ENCODE data around the gene CLSTN2.

- TF ChIP-seq, protein P1, sequence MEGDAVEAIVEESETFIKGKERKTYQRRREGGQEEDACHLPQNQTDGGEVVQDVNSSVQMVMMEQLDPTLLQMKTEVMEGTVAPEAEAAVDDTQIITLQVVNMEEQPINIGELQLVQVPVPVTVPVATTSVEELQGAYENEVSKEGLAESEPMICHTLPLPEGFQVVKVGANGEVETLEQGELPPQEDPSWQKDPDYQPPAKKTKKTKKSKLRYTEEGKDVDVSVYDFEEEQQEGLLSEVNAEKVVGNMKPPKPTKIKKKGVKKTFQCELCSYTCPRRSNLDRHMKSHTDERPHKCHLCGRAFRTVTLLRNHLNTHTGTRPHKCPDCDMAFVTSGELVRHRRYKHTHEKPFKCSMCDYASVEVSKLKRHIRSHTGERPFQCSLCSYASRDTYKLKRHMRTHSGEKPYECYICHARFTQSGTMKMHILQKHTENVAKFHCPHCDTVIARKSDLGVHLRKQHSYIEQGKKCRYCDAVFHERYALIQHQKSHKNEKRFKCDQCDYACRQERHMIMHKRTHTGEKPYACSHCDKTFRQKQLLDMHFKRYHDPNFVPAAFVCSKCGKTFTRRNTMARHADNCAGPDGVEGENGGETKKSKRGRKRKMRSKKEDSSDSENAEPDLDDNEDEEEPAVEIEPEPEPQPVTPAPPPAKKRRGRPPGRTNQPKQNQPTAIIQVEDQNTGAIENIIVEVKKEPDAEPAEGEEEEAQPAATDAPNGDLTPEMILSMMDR (conservative IDR thresholded peaks at IDR 0.05): no peak
- no peak for TF ChIP-seq EZH2 (IDR thresholded peaks at IDR 0.05; ENCODE audit: low read depth)
Observed at GRCh38 chr3:140250945-140251344, 316.0 kb downstream of the CLSTN2 start.

Measured in PC-9 (cell line).